Small intestine (tissue), 7 donors: ENCODE results near the gene VLDLR. TPM values are rescaled to one million over a fixed set of nuclear protein-coding genes. Genes with fewer than 3 reads are reported as not detected.

Source experiments
- DNase-seq, 2 donors: peaks; one replicate each; pipeline versions ENCODE4 v3.0.0 to v3.0.0-alpha.2; 2013
- FAIRE-seq: peaks from 2 replicates; lab custom pipeline; 2012; peaks lifted over from hg19 to GRCh38; lab: Jason Lieb, UNC
- H3K27ac ChIP-seq, 3 donors: one replicate each; pipeline ENCODE4 v1.5.1; 2013; ENCODE audit warnings: low read length in 2 of 3, mild to moderate bottlenecking in 2 of 3, control low read depth in 1 of 3, inconsistent platforms in 1 of 3, low read depth in 1 of 3, moderate library complexity in 1 of 3
- H3K27me3 ChIP-seq, 3 donors: one replicate each; pipeline ENCODE4 v1.6.1; 2013; ENCODE audit warnings: low read length in 3 of 3, inconsistent platforms in 1 of 3; ENCODE audit not compliant: control insufficient read depth in 3 of 3, insufficient read depth in 3 of 3
- H3K36me3 ChIP-seq, 3 donors: one replicate each; pipeline ENCODE4 v1.6.1; 2013; ENCODE audit warnings: low read length in 3 of 3, inconsistent platforms in 1 of 3, low read depth in 1 of 3, mild to moderate bottlenecking in 1 of 3, moderate library complexity in 1 of 3; ENCODE audit not compliant: control insufficient read depth in 3 of 3, insufficient read depth in 2 of 3
- H3K4me1 ChIP-seq, 3 donors: one replicate each; pipeline ENCODE4 v1.6.1; 2013; ENCODE audit warnings: low read length in 2 of 3, inconsistent platforms in 1 of 3, low read depth in 1 of 3, mild to moderate bottlenecking in 1 of 3, moderate library complexity in 1 of 3; ENCODE audit not compliant: control insufficient read depth in 3 of 3, insufficient read depth in 2 of 3
- H3K4me3 ChIP-seq, 3 donors: one replicate each; pipeline ENCODE4 v1.5.1; 2013; ENCODE audit warnings: low read length in 3 of 3, control low read depth in 1 of 3, inconsistent platforms in 1 of 3, low read depth in 1 of 3, mild to moderate bottlenecking in 1 of 3, moderate library complexity in 1 of 3
- H3K9me3 ChIP-seq, 2 donors: one replicate each; pipeline ENCODE4 v1.6.1; 2013; ENCODE audit warnings: low read depth in 1 of 2, low read length in 1 of 2; ENCODE audit not compliant: control insufficient read depth in 2 of 2, insufficient read depth in 1 of 2
- WGBS, 3 donors: extraction: QIAGEN DNeasy Blood & Tissue Kit; methylation state at CpG; one replicate each; pipeline ENCODE4 v1.1.7; 2013; 5-methylcytosine and 5-hydroxymethylcytosine counted together
- polyA plus RNA-seq, 4 donors: library from polyadenylated mRNA; stranded (reverse) in 3 of 4; unstranded in 1 of 4; fragments of 200-250 nt in 3 of 4; fragments of 120-200 nt in 1 of 4; gene quantifications; one replicate each; pipeline versions ENCODE4 v1.2.1 to v1.2.3, GENCODE V29; 2013
- donor health status: healthy with polysubstance abuse.
- donor health status: control.
- donor health status: control.
- donor health status: Bipolar disorder and iron deficiency.
- donor health status: healthy.

Gene VLDLR
- polyA plus RNA-seq, 4 donors = 0.81 to 2.4 (median 2.1) TPM; not detected in 1

GRCh38 chr9:2677915-2678889 lies 56.6 kb downstream of the VLDLR start:
- no peaks in the 10 kb centered on the region for H3K27me3 ChIP-seq
- FAIRE-seq (no peak), DNase-seq (no peak)
- no peak overlapping the region for H3K27ac ChIP-seq
- H3K9me3 ChIP-seq = no peaks in the 10 kb centered on the region
- H3K4me3 ChIP-seq = no peak overlapping the region
- no peaks in the 10 kb centered on the region for H3K4me1 ChIP-seq
- 64 to 74% (median 68%) methylated on average over 5 of the region's 5 CpGs for WGBS, 3 donors
- no peaks in the 10 kb centered on the region for H3K36me3 ChIP-seq

GRCh38 chr9:2679011-2679410 lies 57.4 kb downstream of the VLDLR start:
- H3K9me3 ChIP-seq = no peaks in the 10 kb centered on the region
- H3K27me3 ChIP-seq = no peaks in the 10 kb centered on the region
- no peaks in the 10 kb centered on the region for H3K36me3 ChIP-seq
- FAIRE-seq (no peak), DNase-seq (no peak)
- no peak overlapping the region for H3K27ac ChIP-seq
- WGBS, 3 donors = 76 to 94% (median 88%) methylated on average over 2 of the region's 2 CpGs
- H3K4me1 ChIP-seq = no peaks in the 10 kb centered on the region
- H3K4me3 ChIP-seq = no peak overlapping the region

- Histone ChIP-seq H3K36me3 (no peaks in the 10 kb centered on the region), H3K9me3 (no peaks in the 10 kb centered on the region), H3K27me3 (no peaks in the 10 kb centered on the region), H3K4me3 (no peak overlapping the region), H3K4me1 (no peaks in the 10 kb centered on the region), H3K27ac (no peak overlapping the region)
- DNase-seq (no peak), FAIRE-seq (no peak)
- WGBS, 3 donors = 53 to 71% (median 70%) methylated on average over 1 of the region's 1 CpG
Measured at GRCh38 chr9:2681981-2682380, 60.4 kb downstream of the VLDLR start.

GRCh38 chr9:2686911-2687310 lies 65.3 kb downstream of the VLDLR start:
- FAIRE-seq (no peak), DNase-seq (no peak)
- Histone ChIP-seq H3K9me3 (no peaks in the 10 kb centered on the region), H3K36me3 (no peaks in the 10 kb centered on the region), H3K4me3 (no peak overlapping the region), H3K4me1 (no peaks in the 10 kb centered on the region), H3K27ac (no peak overlapping the region), H3K27me3 (no peaks in the 10 kb centered on the region)
- WGBS, 3 donors = 85 to 96% (median 93%) methylated on average over 4 of the region's 4 CpGs

GRCh38 chr9:2688636-2689035 lies 67.0 kb downstream of the VLDLR start:
- Histone ChIP-seq H3K27ac (no peak overlapping the region), H3K9me3 (no peaks in the 10 kb centered on the region), H3K4me3 (no peak overlapping the region), H3K4me1 (no peaks in the 10 kb centered on the region), H3K27me3 (no peaks in the 10 kb centered on the region), H3K36me3 (no peaks in the 10 kb centered on the region)
- FAIRE-seq (no peak), DNase-seq (no peak)
- 82 to 89% (median 85%) methylated on average over 3 of the region's 3 CpGs for WGBS, 3 donors

GRCh38 chr9:2691212-2691611 lies 69.6 kb downstream of the VLDLR start:
- Histone ChIP-seq H3K27ac (no peak overlapping the region), H3K9me3 (no peaks in the 10 kb centered on the region), H3K36me3 (no peaks in the 10 kb centered on the region), H3K27me3 (no peaks in the 10 kb centered on the region), H3K4me3 (no peak overlapping the region), H3K4me1 (no peaks in the 10 kb centered on the region)
- FAIRE-seq (no peak), DNase-seq (no peak)
- WGBS, 3 donors = 69 to 96% (median 81%) methylated on average over 1 of the region's 1 CpG

- WGBS, 3 donors = 57 to 62% (median 57%) methylated on average over 2 of the region's 2 CpGs
- FAIRE-seq = no peak
- Histone ChIP-seq H3K9me3 (no peaks in the 10 kb centered on the region), H3K36me3 (no peaks in the 10 kb centered on the region), H3K4me3 (no peak overlapping the region), H3K27ac (no peak overlapping the region), H3K27me3 (no peaks in the 10 kb centered on the region), H3K4me1 (no peaks in the 10 kb centered on the region)
- no peak for DNase-seq
Measured at GRCh38 chr9:2691626-2692025, 70.0 kb downstream of the VLDLR start.

GRCh38 chr9:2693056-2693455 lies 71.5 kb downstream of the VLDLR start:
- 81 to 90% (median 89%) methylated on average over 3 of the region's 3 CpGs for WGBS, 3 donors
- no peaks in the 10 kb centered on the region for H3K36me3 ChIP-seq
- FAIRE-seq (no peak), DNase-seq (no peak)
- no peak overlapping the region for H3K27ac ChIP-seq
- H3K9me3 ChIP-seq = no peaks in the 10 kb centered on the region
- no peaks in the 10 kb centered on the region for H3K4me1 ChIP-seq
- no peak overlapping the region for H3K4me3 ChIP-seq
- H3K27me3 ChIP-seq = no peaks in the 10 kb centered on the region
